ENCODE measurements around the gene SYNDIG1. TPM values are rescaled to one million over a fixed set of nuclear protein-coding genes. Genes with fewer than 3 reads are reported as not detected.

The SYNDIG1 gene
- total and polyA plus RNA-seq, 2 of the 4 experiments (the other 2 are of a cell fraction), result not detected

DNA sequence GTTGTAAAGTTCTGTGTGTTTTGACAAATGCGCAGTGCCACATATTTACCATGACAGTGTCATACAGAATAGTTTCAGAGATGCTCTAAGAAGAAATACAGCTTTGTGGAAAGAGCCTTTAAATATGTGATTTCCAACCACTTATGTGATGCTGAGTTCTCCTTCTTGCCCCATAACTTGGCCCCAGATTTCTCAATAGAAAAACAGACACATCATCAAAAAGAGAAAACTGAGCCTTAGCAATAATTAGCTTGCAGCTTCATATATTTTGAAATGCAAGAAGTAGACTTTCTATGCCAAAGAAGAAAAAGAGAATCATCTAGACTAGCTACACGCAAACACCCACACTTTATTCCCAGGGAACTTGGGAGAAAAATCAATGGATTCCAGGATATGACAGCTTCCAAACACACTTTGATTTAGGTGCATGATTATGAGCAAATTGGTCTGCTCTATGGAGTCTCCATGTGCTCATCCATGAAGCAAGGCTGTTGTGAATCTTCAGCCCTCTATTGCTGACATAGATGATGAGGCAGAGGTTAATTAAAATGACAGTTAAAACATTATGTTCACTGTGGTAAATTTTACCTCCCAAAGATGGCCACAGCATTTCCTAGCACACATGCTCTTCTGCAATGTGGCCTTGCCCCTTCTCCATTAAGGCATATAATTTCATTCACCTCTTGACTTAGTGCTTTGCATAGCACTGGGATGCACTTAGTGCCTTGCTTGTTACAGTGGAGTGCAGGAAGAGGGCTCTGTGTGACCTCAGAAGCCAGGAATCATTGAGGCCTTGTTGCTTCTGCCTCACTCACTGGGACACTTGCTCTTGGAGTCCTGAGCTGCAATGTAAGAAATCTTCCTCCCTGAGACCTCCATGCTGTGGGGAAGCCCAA lies 174.6 kb downstream of the SYNDIG1 start:
- Histone ChIP-seq H3K14ac (replicated peaks; ENCODE audit: low read depth, low read length) (no peak overlapping the region), H3K79me1 (ENCODE audit: low read depth in 1 of 2, low read length in 2 of 2) (no peaks in the 10 kb centered on the region), H2BK20ac (ENCODE audit: low read depth, low read length) (no peak overlapping the region), H3K56ac (ENCODE audit: extremely low read depth, insufficient read depth, low read length) (no peak overlapping the region), H3K9me3 (ENCODE audit: control insufficient read depth, insufficient read depth, low read length) (no peaks in the 10 kb centered on the region; the same call in none of the 2 replicates), H3K27me3 (ENCODE audit: control insufficient read depth, insufficient read depth, low read length) (peaks cover 41% of the 10 kb centered on the region), H2BK15ac (ENCODE audit: low read depth, low read length) (no peak overlapping the region), H3K4ac (ENCODE audit: low read depth, low read length) (no peak overlapping the region), H3K23ac (ENCODE audit: low read depth, low read length) (no peak overlapping the region), H3K18ac (ENCODE audit: low read depth, low read length) (no peak overlapping the region), H3K4me2 (ENCODE audit: low read depth, low read length) (no peak overlapping the region), H2BK5ac (ENCODE audit: low read depth, low read length, poor library complexity, severe bottlenecking) (no peak overlapping the region), H4K20me1 (ENCODE audit: insufficient read depth, low read length) (no peaks in the 10 kb centered on the region), H4K8ac (ENCODE audit: low read depth in 2 of 2, low read length in 2 of 2) (no peak overlapping the region), H2BK120ac (ENCODE audit: low read depth, low read length) (no peak overlapping the region), H3K4me1 (ENCODE audit: control insufficient read depth, insufficient read depth, low read length) (peaks cover under 1% of the 10 kb centered on the region; the same call in 1 of the 2 replicates), H4K91ac (ENCODE audit: insufficient read depth, low read depth, low read length) (no peak overlapping the region), H3K4me3 (ENCODE audit: insufficient read depth, low read depth, low read length) (no peak overlapping the region), H3K9me1 (ENCODE audit: insufficient read depth, low read length) (no peaks in the 10 kb centered on the region; the same call in 1 of the 2 replicates), H3K36me3 (ENCODE audit: control insufficient read depth, insufficient read depth, low read length) (no peaks in the 10 kb centered on the region), H3K9ac (ENCODE audit: low read depth, low read length) (no peak overlapping the region), H2AK9ac (replicated peaks; ENCODE audit: low read depth, low read length, poor library complexity) (no peak overlapping the region), H2AK5ac (ENCODE audit: low read depth, low read length) (no peak overlapping the region), H3K27ac (ENCODE audit: insufficient read depth, low read length) (no peak overlapping the region), H4K5ac (ENCODE audit: low read depth, low read length) (no peak overlapping the region), H2AFZ (replicated peaks; ENCODE audit: low read length, poor library complexity) (no peak overlapping the region)
- ATAC-seq (ENCODE audit: low read depth) (no peak), DNase-seq (no peak)
- dilution Hi-C loops (cut with HindIII; ENCODE audit: low sequenced_read_pairs, unreplicated experiment) (no loop called here), in situ Hi-C loops (cut with MboI; ENCODE audit: low sequenced_read_pairs) (loop anchor here (25.0 kb wide), 1 partner anchor 743 kb away; the partner anchor contains the start of gene ABHD12), intact Hi-C loops (cut with micrococcal nuclease) (no loop called here)
- CTCF ChIA-PET, result no interaction called here
- no TSS peak for BruUV-seq (replicated peaks)
- POLR2A ChIA-PET (ENCODE audit: unreplicated experiment), result no interaction called here
- no peak for TF ChIP-seq CEBPB (IDR thresholded peaks at IDR 0.05; ENCODE audit: low read depth, low read length)
- TF ChIP-seq SMC3 (IDR thresholded peaks at IDR 0.05; ENCODE audit: low read depth, low read length), result no peak
- no CpG with 5 or more reads among the region's 2 CpGs for WGBS, 2 experiments (ENCODE audit: extremely low coverage in 2 of 2, insufficient read length in 1 of 2)

All from IMR-90 (cell line).